ENCODE results near the gene ACER2. TPM values are rescaled to one million over a fixed set of nuclear protein-coding genes. Genes with fewer than 3 reads are reported as not detected.

Gene ACER2
- total and polyA plus RNA-seq, 2 of the 8 experiments (the other 6 are each of a cell fraction or from before 2014, with no cell fraction given), result 7.4 to 8.8 TPM

DNA sequence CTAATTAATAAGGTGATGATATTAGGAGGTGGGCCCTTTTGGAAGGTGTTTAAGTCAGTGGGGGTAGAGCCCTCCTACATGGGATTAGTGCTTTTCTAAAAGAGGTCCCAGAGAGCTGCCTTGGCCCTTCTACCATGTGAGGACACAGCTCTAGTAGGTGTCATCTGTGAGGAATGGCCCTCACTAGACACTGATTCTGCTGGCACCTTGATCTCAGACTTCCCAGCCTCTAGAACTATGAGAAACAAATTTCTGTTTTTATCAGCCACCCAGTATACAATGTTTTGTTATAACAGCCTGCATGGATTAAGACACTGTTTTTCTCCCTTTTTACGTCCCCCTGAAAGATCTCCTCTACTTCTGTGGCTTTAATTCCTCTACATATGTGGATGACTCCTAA lies 31.6 kb downstream of the ACER2 start:
- Histone ChIP-seq H3K4ac (replicated peaks; ENCODE audit: insufficient read length, low read depth, low read length) (no peak overlapping the region), H3K23me2 (ENCODE audit: low read depth, low read length) (0 out of 2 replicates have a peak, but pooled peaks cover under 1% of the 10 kb centered on the region), H3K79me2 (ENCODE audit: control insufficient read depth in 1 of 2, insufficient read depth in 2 of 2, low read length in 2 of 2) (no peaks in the 10 kb centered on the region), H2BK120ac (replicated peaks; ENCODE audit: low read depth, low read length) (no peak overlapping the region), H3K9me3 (ENCODE audit: insufficient read depth in 2 of 2, low read depth in 1 of 2, low read length in 1 of 2) (no peaks in the 10 kb centered on the region), H4K91ac (replicated peaks; ENCODE audit: insufficient read length, low read length) (no peak overlapping the region), H3K18ac (ENCODE audit: extremely low read depth, low read length) (no peak overlapping the region), H3K4me1 (replicated peaks in 1 of 4; ENCODE audit: control insufficient read depth in 3 of 4, insufficient read depth in 4 of 4, low read length in 3 of 4) (peaks cover 6 to 10% (median 9%) of the 10 kb centered on the region in 4 experiments), H4K20me1 (replicated peaks in 1 of 2; ENCODE audit: control insufficient read depth in 1 of 2, insufficient read depth in 2 of 2, low read length in 2 of 2) (no peaks in the 10 kb centered on the region), H3K4me2 (ENCODE audit: insufficient read depth in 1 of 2, low read depth in 2 of 2, low read length in 2 of 2) (no peak overlapping the region), H3K14ac (ENCODE audit: insufficient read length) (no peak overlapping the region), H2AK5ac (ENCODE audit: low read depth, low read length) (peak overlapping the region; percentile 75; the same call in 1 of the 2 replicates), H2AFZ (ENCODE audit: low read length) (no peak overlapping the region), H3K79me1 (ENCODE audit: low read depth, low read length) (no peaks in the 10 kb centered on the region; the same call in 1 of the 2 replicates), H2BK15ac (ENCODE audit: low read length) (no peak overlapping the region), H2BK20ac (ENCODE audit: low read length) (no peak overlapping the region), H3K56ac (replicated peaks; ENCODE audit: insufficient read length, low read depth, low read length) (no peak overlapping the region), H4K5ac (ENCODE audit: insufficient read length, low read depth, low read length) (no peak overlapping the region), H3K27me3 (replicated peaks in 1 of 4; ENCODE audit: control insufficient read depth in 3 of 4, extremely low read depth in 1 of 4, insufficient read depth in 3 of 4, low read length in 3 of 4) (no peaks in the 10 kb centered on the region), H3K36me3 (ENCODE audit: control insufficient read depth in 2 of 4, insufficient read depth in 4 of 4, low read length in 3 of 4) (peaks cover 2 to 13% (median 5%) of the 10 kb centered on the region in 4 experiments; a peak in 4 of 8 replicates), H3K23ac (ENCODE audit: insufficient read length) (no peak overlapping the region), H3K9ac (replicated peaks in 1 of 4; ENCODE audit: extremely low read depth in 1 of 4, low read depth in 3 of 4, low read length in 3 of 4) (no peak overlapping the region), H3K27ac (ENCODE audit: low read depth, low read length) (no peak overlapping the region), H4K8ac (ENCODE audit: extremely low read depth, insufficient read depth, low read length) (no peak overlapping the region), H3K4me3 (ENCODE audit: extremely low read depth in 1 of 4, insufficient read depth in 2 of 4, low read depth in 3 of 4, low read length in 4 of 4) (no peak overlapping the region), H2BK5ac (ENCODE audit: low read depth, low read length) (no peak overlapping the region), H2BK12ac (ENCODE audit: low read depth, low read length) (no peak overlapping the region)
- 84% methylated on average over 1 of the region's 1 CpG; no CpG with 5 or more reads in 1 of the 2 experiments for WGBS, 2 experiments (ENCODE audit: extremely low coverage in 1 of 2, insufficient coverage in 1 of 2, insufficient read length in 1 of 2, insufficient replicate concordance in 2 of 2, low coverage in 1 of 2, low lambda C conversion rate in 2 of 2, missing lambda C conversion rate in 1 of 2)
- ChIA-PET CTCF (ENCODE audit: partially characterized antibody) (interaction anchor here (0.7 to 2.9 kb wide), 2 partner anchors 24 to 94 kb away, joined by 3 to 12 read pairs; no protein-coding TSS in a partner anchor), POLR2A (ENCODE audit: partially characterized antibody) (interaction anchor here (0.8 to 4.4 kb wide), 2 partner anchors 62 to 338 kb away, joined by 3 to 33 read pairs; partner anchors contain the start of gene RPS6)
- FAIRE-seq (no peak), DNase-seq (ENCODE audit: low read depth in 1 of 2, low spot score in 2 of 2) (no peak)
- TF ChIP-seq, protein P1, sequence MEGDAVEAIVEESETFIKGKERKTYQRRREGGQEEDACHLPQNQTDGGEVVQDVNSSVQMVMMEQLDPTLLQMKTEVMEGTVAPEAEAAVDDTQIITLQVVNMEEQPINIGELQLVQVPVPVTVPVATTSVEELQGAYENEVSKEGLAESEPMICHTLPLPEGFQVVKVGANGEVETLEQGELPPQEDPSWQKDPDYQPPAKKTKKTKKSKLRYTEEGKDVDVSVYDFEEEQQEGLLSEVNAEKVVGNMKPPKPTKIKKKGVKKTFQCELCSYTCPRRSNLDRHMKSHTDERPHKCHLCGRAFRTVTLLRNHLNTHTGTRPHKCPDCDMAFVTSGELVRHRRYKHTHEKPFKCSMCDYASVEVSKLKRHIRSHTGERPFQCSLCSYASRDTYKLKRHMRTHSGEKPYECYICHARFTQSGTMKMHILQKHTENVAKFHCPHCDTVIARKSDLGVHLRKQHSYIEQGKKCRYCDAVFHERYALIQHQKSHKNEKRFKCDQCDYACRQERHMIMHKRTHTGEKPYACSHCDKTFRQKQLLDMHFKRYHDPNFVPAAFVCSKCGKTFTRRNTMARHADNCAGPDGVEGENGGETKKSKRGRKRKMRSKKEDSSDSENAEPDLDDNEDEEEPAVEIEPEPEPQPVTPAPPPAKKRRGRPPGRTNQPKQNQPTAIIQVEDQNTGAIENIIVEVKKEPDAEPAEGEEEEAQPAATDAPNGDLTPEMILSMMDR (IDR thresholded peaks at IDR 0.05; ENCODE audit: control extremely low read depth in 1 of 3, insufficient read depth in 1 of 3, low read depth in 1 of 3, low read length in 3 of 3), result no peak
- TF ChIP-seq TAF7 (optimal IDR thresholded peaks at IDR 0.05; ENCODE audit: borderline replicate concordance, low read depth, low read length) (no peak), POU5F1 (IDR thresholded peaks at IDR 0.05; ENCODE audit: low read depth, low read length) (no peak), GTF2F1 (IDR thresholded peaks at IDR 0.05; ENCODE audit: borderline replicate concordance, low read depth, low read length) (no peak), RNF2 (IDR thresholded peaks at IDR 0.05; ENCODE audit: borderline replicate concordance, low read depth, low read length, missing control alignments, poor library complexity, severe bottlenecking) (no peak), TBP (IDR thresholded peaks at IDR 0.05; ENCODE audit: low read depth, low read length) (no peak), SRF (IDR thresholded peaks at IDR 0.05; ENCODE audit: low read depth, low read length) (no peak), TEAD4 (IDR thresholded peaks at IDR 0.05; ENCODE audit: low read depth, low read length) (no peak), JUND (IDR thresholded peaks at IDR 0.05; ENCODE audit: low read length) (no peak)
- TF ChIP-seq, protein P2, sequence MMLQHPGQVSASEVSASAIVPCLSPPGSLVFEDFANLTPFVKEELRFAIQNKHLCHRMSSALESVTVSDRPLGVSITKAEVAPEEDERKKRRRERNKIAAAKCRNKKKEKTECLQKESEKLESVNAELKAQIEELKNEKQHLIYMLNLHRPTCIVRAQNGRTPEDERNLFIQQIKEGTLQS (IDR thresholded peaks at IDR 0.05; ENCODE audit: insufficient read depth, low read depth, low read length), result no peak

Measured in H1 (cell line).